ENCODE data around the gene LIMK2.
A peak's percentile ranks its signal among the peaks of the same experiment; 100 is the strongest.
"Not testable (repeated sequence)": the region's sequence is repeated elsewhere in the genome, so short reads cannot be mapped to it uniquely, and the experiment has no call there.

Gene LIMK2

GRCh38 chr22:31244943-31245451 lies 32.9 kb downstream of the LIMK2 start:
- DNase-seq = no peak

DNA sequence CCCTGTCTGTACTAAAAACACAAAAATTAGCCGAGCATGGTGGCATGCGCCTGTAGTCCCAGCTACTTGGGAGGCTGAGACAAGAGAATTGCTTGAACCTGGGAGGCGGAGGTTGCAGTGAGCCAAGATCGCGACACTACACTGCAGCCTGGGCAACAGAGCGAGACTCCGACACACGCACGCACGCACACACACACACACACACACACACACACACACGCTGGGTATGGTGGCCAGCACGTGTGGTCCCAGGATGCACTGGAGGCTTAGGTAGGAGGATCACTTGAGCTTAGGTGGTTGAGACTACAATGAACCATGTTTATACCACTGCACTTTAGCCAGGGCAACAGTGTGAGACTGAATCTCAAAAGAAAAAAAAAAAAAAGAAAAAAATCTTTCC lies 33.9 kb downstream of the LIMK2 start:
- not testable (repeated sequence) for DNase-seq

DNA sequence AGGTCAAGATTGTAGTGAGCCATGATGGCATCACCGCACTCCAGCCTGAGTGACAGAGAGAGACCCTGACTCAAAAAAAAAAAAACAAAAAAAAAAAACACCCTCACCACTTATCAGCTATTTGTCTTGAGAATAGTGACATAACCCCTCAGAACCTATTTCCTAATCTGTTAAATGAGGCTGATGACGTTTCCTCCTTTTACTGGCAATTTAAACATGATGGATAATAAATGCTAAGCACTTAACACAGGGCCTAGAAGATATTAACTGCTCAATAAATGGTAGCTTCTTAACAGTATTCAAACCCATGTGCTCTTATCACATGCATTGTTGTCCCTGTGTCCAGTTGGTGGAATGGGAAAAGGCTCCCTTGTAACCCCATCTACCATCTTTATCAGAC lies 34.6 kb downstream of the LIMK2 start:
- DNase-seq = no peak

DNA sequence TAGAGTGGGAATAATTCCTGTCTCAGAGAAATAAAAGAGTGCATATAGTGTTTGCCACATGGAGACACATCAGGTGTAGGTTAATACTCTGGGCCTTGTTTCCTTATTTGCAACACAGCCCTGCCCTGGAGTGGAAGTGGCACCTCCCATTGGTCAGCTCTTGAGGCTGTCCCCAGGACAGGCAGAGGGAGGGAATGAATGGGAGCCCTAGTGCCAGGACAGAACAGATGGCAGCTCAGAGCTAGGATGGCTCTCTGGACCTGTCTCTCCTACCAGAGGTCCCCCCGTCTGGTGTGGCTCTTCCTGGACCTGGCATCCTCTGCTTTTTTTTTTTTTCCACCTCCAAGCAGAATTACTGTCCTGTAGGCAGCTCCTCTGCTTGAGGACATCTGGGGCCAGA lies 35.6 kb downstream of the LIMK2 start:
- DNase-seq = no peak

GRCh38 chr22:31248138-31248745 lies 36.1 kb downstream of the LIMK2 start:
- peak; percentile 84 for DNase-seq

DNA sequence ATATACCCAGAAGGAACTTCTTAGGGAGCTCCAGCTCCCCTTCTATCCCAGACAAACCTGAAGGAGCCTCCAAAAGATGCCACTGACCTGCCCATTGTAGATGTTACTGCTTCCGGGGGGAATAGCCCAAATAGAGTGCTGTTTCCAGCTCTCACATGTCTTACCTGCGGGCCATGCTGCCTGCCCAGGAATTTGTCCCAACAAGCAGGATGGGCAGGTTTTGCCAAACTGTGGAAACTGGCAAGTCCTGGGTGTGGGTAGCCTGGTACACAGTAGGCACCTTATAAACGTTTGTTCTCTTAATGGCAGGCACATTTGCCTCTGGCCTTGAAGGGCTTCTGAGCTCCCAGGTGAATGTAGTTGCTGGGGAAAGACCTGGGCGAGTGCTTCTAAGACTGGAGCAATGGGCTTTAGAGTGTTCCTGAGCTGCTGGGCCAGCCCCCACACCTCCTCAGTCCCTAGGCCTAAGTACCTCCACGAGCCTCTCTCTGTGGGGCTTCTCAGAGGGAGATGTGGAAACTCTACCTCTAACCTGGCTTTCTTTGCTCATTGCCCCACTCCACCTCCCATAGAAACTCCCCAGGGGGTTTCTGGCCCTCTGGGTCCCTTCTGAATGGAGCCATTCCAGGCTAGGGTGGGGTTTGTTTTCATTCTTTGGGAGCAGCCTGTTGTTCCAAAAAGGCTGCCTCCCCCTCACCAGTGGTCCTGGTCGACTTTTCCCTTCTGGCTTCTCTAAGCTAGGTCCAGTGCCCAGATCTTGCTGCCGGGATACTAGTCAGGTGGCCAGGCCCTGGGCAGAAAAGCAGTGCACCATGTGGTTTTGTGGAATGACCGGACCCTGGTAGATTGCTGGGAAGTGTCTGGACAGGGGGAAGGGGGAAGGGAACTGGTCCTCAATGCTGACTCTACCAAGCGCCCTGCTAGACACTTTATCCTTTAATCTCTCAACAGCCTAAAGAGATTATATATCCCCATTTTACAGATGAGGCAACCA lies 37.2 kb downstream of the LIMK2 start:
- peak; percentile 12 for DNase-seq

GRCh38 chr22:31250740-31251600 lies 38.9 kb downstream of the LIMK2 start:
- peak; percentile 31 for DNase-seq

GRCh38 chr22:31253949-31254348 lies 41.9 kb downstream of the LIMK2 start:
- DNase-seq = no peak

- DNase-seq = no peak
These were observed 47.8 kb downstream of the LIMK2 start for GRCh38 chr22:31259798-31260473.

- no peak for DNase-seq
These were observed 48.4 kb downstream of the LIMK2 start for GRCh38 chr22:31260474-31260856.

GRCh38 chr22:31262312-31263133 lies 50.4 kb downstream of the LIMK2 start:
- DNase-seq = no peak

DNA sequence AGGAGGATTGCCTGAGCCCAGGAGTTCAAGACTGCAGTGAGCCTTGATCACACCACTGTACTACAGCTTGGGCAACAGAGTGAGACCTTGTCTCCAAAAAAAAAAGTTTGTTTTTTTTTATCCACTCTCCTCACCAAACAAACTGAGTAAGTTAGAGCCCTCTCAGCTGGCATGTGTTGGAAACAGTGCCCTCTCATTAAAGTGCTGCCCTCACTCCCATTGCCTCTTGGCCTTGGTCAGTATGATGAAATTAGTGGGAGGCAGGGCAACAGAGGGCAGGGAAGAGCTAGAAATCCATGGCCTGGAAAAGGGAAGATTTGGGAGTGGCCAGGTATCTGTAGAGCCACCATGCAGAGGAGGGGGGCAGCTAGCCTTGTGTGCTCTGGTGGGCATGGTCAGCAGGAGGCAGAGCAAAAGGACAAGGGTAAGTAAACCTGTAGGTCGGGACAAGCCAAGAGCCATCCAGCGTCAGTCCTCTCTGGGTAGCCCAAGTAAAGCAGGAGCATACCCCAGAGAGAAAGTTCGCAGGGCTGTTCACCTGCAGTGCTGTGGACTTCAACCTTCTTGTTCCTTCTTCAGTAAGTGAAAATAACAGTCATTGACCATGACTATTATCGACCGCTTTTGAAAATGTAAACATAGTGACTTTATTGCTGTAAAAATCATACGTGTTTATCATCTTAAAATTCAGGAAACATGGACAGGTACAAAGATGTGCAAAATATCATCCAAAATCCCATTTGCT lies 52.0 kb downstream of the LIMK2 start:
- no peak for DNase-seq

DNA sequence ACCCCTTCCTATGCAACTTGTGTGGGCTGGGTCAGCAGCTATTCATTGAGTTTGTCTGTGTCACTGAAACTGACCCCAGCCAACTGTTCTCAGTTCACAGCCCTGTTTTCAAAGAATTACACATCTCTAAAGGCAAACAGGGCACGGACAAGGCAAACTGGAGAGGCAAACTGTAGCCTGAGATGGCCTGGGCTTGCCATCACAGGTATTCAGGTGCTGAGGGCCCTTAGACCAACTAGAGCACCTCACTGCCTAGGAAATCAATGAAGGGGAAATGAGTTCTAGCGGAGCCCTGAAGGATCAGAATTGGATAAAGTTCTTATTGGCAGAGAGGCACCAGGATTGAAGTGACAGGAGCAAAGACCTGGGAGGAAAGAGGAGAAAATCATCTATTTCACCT lies 56.2 kb downstream of the LIMK2 start:
- no peak for DNase-seq

- DNase-seq = no peak
These were observed 57.9 kb downstream of the LIMK2 start for GRCh38 chr22:31269892-31270579.

GRCh38 chr22:31271026-31271425 lies 58.9 kb downstream of the LIMK2 start:
- no peak for DNase-seq

GRCh38 chr22:31271485-31271884 lies 59.4 kb downstream of the LIMK2 start:
- DNase-seq = peak; percentile 98

DNA sequence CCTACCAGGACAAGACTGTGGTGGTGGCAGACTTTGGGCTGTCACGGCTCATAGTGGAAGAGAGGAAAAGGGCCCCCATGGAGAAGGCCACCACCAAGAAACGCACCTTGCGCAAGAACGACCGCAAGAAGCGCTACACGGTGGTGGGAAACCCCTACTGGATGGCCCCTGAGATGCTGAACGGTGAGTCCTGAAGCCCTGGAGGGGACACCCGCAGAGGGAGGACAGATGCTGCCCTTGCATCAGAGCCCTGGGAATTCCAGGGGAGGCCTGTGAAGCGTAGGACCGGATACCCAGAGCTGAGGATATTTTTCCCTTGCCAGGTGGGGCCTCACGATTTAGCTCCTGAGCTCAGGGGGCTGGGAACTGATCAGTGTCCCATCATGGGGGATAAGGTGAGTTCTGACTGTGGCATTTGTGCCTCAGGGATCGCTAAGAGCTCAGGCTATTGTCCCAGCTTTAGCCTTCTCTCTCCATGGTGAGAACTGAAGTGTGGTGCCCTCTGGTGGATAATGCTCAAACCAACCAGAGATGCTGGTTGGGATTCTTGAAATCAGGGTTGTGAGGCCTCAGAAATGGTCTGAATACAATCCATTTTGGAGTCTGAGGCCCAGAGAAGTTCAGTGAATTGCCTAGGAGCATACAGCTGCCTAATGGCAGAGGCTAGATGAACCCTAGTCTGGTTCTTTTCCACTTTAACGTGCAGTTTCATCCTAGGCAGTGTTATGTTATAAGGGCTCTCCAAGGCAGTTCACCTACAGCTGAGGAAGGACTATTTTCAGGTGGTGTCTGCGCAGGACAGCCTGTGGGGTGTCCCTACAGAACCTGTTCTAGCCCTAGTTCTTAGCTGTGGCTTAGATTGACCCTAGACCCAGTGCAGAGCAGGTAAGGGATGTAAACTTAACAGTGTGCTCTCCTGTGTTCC lies 60.7 kb downstream of the LIMK2 start:
- peak; percentile 64 for DNase-seq

- no peak for DNase-seq
These were observed 61.9 kb downstream of the LIMK2 start for GRCh38 chr22:31274017-31274416.

- DNase-seq = no peak
These were observed 62.9 kb downstream of the LIMK2 start for GRCh38 chr22:31275018-31275417.

All from kidney glomerular epithelial cell (primary cell).